Measurements from ENCODE around the gene PID1. TPM values are rescaled to one million over a fixed set of nuclear protein-coding genes. Genes with fewer than 3 reads are reported as not detected.

Gene PID1
- total RNA-seq, 1 experiment from 2014 or later, result 3.0 TPM

- DNase-seq (ENCODE audit: low read depth), result no peak
Measured at GRCh38 chr2:229025653-229026052, 245.4 kb downstream of the PID1 start.

GRCh38 chr2:229022652-229023051, 248.4 kb downstream of the PID1 start:
- no peak for DNase-seq (ENCODE audit: low read depth)

GRCh38 chr2:229022071-229022470, 249.0 kb downstream of the PID1 start:
- no peak for DNase-seq (ENCODE audit: low read depth)

- DNase-seq (ENCODE audit: low read depth), result no peak
Measured at GRCh38 chr2:229009816-229010215, 261.3 kb downstream of the PID1 start.

GRCh38 chr2:229003256-229003655, 267.8 kb downstream of the PID1 start:
- no peak for DNase-seq (ENCODE audit: low read depth)

- no peak for DNase-seq (ENCODE audit: low read depth)
Measured at GRCh38 chr2:229001196-229001595, 269.9 kb downstream of the PID1 start.

GRCh38 chr2:228999326-228999725, 271.8 kb downstream of the PID1 start:
- DNase-seq (ENCODE audit: low read depth), result no peak

- DNase-seq (ENCODE audit: low read depth), result no peak
Measured at GRCh38 chr2:228988786-228989185, 282.3 kb downstream of the PID1 start.

- DNase-seq (ENCODE audit: low read depth), result peak; percentile 19
Measured at GRCh38 chr2:228987441-228988155, 283.5 kb downstream of the PID1 start.

GRCh38 chr2:228986961-228987360, 284.1 kb downstream of the PID1 start:
- DNase-seq (ENCODE audit: low read depth), result peak; percentile 21

- no peak for DNase-seq (ENCODE audit: low read depth)
Measured at GRCh38 chr2:228983700-228984099, 287.4 kb downstream of the PID1 start.

GRCh38 chr2:228974169-228974568, 296.9 kb downstream of the PID1 start:
- DNase-seq (ENCODE audit: low read depth), result no peak

Measured in M059J (cell line).